ENCODE data around the gene CYB561.

DNA sequence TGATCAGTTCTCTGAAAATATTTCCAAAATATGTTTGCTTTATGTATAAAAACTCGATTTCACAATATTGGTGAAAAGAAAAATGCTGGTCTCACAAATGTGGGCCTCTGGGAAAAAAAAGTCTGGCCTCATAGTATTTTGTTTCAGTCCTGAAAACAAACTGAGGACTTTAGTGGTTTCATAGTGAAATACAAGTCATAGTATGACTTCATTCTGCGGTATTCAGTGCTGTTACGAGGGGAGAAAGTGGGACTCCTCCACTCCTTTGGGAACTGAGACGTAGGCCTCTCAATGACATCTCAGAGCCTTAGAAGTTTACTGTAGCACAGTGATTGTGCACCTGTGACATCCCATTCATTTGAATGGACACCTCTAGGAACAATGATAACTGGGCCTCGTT lies 56.0 kb downstream of the CYB561 start:
- TF ChIP-seq, protein P1, sequence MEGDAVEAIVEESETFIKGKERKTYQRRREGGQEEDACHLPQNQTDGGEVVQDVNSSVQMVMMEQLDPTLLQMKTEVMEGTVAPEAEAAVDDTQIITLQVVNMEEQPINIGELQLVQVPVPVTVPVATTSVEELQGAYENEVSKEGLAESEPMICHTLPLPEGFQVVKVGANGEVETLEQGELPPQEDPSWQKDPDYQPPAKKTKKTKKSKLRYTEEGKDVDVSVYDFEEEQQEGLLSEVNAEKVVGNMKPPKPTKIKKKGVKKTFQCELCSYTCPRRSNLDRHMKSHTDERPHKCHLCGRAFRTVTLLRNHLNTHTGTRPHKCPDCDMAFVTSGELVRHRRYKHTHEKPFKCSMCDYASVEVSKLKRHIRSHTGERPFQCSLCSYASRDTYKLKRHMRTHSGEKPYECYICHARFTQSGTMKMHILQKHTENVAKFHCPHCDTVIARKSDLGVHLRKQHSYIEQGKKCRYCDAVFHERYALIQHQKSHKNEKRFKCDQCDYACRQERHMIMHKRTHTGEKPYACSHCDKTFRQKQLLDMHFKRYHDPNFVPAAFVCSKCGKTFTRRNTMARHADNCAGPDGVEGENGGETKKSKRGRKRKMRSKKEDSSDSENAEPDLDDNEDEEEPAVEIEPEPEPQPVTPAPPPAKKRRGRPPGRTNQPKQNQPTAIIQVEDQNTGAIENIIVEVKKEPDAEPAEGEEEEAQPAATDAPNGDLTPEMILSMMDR (IDR thresholded peaks at IDR 0.05) = no peak
- TF ChIP-seq, protein P2, sequence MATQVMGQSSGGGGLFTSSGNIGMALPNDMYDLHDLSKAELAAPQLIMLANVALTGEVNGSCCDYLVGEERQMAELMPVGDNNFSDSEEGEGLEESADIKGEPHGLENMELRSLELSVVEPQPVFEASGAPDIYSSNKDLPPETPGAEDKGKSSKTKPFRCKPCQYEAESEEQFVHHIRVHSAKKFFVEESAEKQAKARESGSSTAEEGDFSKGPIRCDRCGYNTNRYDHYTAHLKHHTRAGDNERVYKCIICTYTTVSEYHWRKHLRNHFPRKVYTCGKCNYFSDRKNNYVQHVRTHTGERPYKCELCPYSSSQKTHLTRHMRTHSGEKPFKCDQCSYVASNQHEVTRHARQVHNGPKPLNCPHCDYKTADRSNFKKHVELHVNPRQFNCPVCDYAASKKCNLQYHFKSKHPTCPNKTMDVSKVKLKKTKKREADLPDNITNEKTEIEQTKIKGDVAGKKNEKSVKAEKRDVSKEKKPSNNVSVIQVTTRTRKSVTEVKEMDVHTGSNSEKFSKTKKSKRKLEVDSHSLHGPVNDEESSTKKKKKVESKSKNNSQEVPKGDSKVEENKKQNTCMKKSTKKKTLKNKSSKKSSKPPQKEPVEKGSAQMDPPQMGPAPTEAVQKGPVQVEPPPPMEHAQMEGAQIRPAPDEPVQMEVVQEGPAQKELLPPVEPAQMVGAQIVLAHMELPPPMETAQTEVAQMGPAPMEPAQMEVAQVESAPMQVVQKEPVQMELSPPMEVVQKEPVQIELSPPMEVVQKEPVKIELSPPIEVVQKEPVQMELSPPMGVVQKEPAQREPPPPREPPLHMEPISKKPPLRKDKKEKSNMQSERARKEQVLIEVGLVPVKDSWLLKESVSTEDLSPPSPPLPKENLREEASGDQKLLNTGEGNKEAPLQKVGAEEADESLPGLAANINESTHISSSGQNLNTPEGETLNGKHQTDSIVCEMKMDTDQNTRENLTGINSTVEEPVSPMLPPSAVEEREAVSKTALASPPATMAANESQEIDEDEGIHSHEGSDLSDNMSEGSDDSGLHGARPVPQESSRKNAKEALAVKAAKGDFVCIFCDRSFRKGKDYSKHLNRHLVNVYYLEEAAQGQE (IDR thresholded peaks at IDR 0.05; ENCODE audit: insufficient read depth in 1 of 2, low read depth in 2 of 2, low read length in 1 of 2) = no peak
- no peak for TF ChIP-seq POLR2AphosphoS5 (IDR thresholded peaks at IDR 0.05; ENCODE audit: low read depth, low read length)
- TF ChIP-seq TCF7L2 (IDR thresholded peaks at IDR 0.05; ENCODE audit: low read depth, low read length) = no peak
- TF ChIP-seq SIN3A (IDR thresholded peaks at IDR 0.05; ENCODE audit: borderline replicate concordance, insufficient read depth, low read depth, low read length) = no peak

All from Panc1 (cell line).